Mononuclear cell (primary cell): ENCODE measurements around the gene SETD9. TPM values are rescaled to one million over a fixed set of nuclear protein-coding genes. Genes with fewer than 3 reads are reported as not detected.

Source experiments
- H3K27me3 ChIP-seq: 2 replicates; pipeline ENCODE4 v1.6.0; 2011; ENCODE audit warnings: low read length, control low read depth; ENCODE audit not compliant: insufficient read depth
- H3K4me1 ChIP-seq: 2 replicates; pipeline ENCODE4 v1.5.1; 2011; ENCODE audit warnings: mild to moderate bottlenecking, low read length, control low read depth; ENCODE audit not compliant: insufficient read depth
- H3K4me3 ChIP-seq: 2 replicates; pipeline ENCODE4 v1.5.1; 2011; ENCODE audit warnings: mild to moderate bottlenecking, low read length, moderate library complexity
- H3K9me3 ChIP-seq: 2 replicates; pipeline ENCODE4 v1.5.1; 2011; ENCODE audit warnings: low read depth, mild to moderate bottlenecking, control low read depth, low read length
- total RNA-seq: library from RNA; depleted of rRNA; stranded (reverse); fragments of >200 nt; gene quantifications from one replicate; pipeline ENCODE4 v1.2.3, GENCODE V29; 2012

Gene SETD9
- total RNA-seq, 1 donor, result 5.6 TPM

DNA sequence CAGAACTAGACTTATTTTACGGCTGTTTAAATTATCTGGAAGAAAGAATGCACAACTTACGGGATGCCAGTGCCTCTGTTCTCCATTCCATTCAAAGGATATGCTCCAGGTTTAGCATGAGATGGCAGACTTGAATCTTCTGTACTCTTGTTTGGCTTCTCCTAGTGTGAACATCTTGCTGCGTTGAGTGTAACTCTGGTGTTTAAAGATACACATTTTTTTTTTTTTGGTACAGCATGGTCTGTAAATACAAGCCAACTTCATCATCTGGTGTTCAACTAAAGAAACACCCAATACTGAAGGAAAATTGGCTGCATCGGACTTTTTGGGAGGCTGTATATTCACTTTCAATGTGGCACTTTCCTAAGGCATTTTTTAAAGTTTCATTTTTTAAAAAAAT is 49.9 kb downstream of the SETD9 start:
- H3K27me3 ChIP-seq, result peaks cover 31% of the 10 kb centered on the region
- H3K9me3 ChIP-seq, result no peaks in the 10 kb centered on the region
- no peak overlapping the region for H3K4me3 ChIP-seq
- no peaks in the 10 kb centered on the region for H3K4me1 ChIP-seq

DNA sequence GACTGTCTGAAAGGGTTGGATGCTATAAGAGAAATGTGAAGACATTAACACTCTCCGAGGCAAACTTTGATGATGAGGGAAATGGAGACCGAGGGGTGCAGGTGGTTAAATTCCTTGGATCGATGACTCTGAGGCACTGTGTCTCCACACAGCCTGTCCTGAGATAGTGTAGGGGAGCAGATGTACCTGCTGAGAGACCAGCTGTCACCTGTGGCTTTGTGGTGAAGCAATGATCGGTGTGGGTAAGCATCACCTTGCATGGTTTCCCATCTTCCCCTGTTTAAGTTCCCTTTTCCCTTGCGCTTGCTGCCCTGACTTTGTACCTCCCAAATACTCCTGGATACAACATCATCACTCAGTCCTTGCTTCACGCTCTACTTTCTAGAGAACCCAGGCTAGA is 52.4 kb downstream of the SETD9 start:
- H3K9me3 ChIP-seq, result no peaks in the 10 kb centered on the region
- peaks cover 18% of the 10 kb centered on the region for H3K27me3 ChIP-seq
- no peaks in the 10 kb centered on the region for H3K4me1 ChIP-seq
- no peak overlapping the region for H3K4me3 ChIP-seq

- Histone ChIP-seq H3K4me3 (no peak overlapping the region), H3K9me3 (no peaks in the 10 kb centered on the region)
These were observed 52.9 kb downstream of the SETD9 start for GRCh38 chr5:56962286-56962685.

DNA sequence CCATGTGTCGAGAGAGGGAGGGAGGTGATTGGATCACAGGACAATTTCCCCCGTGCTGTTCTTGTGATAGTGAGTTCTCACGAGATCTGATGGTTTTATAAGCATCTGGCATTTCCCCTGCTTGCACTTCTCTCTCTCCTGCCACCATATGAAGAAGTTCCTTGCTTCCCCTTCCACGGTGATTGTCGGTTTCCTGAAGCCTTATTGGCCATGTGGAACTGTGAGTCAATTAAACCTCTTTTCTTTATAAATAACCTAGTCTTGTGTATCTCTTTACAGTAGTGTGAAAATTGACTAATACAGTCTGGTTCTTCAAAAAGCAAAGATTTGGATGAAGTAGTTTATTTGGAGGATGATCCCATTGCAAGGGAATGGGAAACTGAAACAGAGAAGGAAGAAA is 53.9 kb downstream of the SETD9 start:
- Histone ChIP-seq H3K4me3 (no peak overlapping the region), H3K9me3 (no peaks in the 10 kb centered on the region), H3K27me3 (peaks cover 14% of the 10 kb centered on the region), H3K4me1 (no peaks in the 10 kb centered on the region)

More at GRCh38 chr5:56962286-56962685, 52.9 kb downstream of the SETD9 start:
- Histone ChIP-seq H3K27me3 (peaks cover 18% of the 10 kb centered on the region), H3K4me1 (no peaks in the 10 kb centered on the region)

GRCh38 chr5:56964173-56964572 is 54.8 kb downstream of the SETD9 start:
- H3K27me3 ChIP-seq, result peaks cover 14% of the 10 kb centered on the region
- H3K9me3 ChIP-seq, result no peaks in the 10 kb centered on the region
- H3K4me3 ChIP-seq, result no peak overlapping the region
- H3K4me1 ChIP-seq, result no peaks in the 10 kb centered on the region

Other genes starting within 250 kb of the SETD9 start
- 125 TPM for gene MAP3K1, start 94.0 kb upstream of the SETD9 start, total RNA-seq
- 64.3 TPM for gene MIER3, start 42.5 kb downstream of the SETD9 start, total RNA-seq